GM18526 (cell line): ENCODE data around the gene GPRIN1.

ENCODE experiments used
- POLR2A ChIP-seq: IDR thresholded peaks from 3 replicates; pipeline ENCODE4 v1.6.1; 2011; ENCODE audit not compliant: insufficient read length; ENCODE audit errors: extremely low read depth

Gene GPRIN1

DNA sequence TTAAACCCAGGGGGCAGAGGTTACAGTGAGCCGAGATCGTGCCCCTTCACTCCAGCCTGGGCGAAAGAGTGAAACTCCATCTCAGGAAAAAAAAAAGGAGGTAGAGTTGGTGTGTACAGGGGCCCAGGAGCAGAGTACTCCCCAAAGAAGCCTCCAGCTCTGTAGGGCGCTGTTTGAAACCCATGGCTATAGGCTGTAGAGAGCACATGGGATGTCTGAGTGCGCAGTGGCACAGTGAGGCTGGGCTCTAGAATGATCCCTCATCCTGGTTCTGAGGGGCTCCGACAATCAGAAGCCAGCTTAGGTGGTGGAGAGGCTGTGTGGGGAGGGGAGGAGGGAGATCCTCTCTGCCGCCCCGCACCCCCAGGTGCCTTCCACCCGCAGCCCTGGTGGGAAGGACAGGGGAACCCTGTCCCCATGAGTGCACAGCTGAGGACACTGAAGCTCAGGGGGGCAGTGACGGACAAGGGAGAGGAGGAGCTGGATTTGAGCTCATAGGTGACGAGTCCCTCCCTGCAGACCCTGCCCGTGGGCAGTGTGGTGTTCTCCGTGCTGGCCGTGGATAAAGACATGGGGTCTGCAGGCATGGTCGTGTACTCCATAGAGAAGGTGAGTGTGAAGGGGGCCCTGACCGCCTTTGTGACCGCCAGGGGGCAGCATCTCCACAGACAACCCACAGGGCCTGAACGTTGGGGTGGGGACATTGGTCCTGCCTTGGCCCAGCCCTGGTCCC lies 36.2 kb downstream of the GPRIN1 start:
- TF ChIP-seq POLR2A = no peak

GRCh38 chr5:176570044-176570443 lies 39.9 kb downstream of the GPRIN1 start:
- no peak for TF ChIP-seq POLR2A

DNA sequence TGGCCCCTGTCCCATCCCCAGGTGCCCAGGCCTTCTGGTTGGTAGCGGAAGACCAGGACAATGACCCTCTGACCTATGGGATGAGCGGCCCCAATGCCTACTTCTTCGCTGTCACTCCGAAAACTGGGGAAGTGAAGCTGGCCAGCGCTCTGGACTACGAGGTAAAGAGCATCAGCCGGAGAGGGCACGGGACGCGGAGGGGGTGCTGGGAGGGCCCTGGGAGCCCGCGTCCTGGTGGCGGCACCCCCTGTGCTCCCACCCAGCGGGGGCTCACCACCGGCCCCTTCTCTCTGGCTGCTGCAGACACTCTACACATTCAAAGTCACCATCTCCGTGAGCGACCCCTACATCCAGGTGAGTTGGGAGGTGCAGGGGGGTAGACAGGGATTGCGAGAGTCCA lies 41.3 kb downstream of the GPRIN1 start:
- no peak for TF ChIP-seq POLR2A

- TF ChIP-seq POLR2A = no peak
Observed at GRCh38 chr5:176565760-176566288, 44.1 kb downstream of the GPRIN1 start.

GRCh38 chr5:176564002-176564401 lies 46.0 kb downstream of the GPRIN1 start:
- no peak for TF ChIP-seq POLR2A

DNA sequence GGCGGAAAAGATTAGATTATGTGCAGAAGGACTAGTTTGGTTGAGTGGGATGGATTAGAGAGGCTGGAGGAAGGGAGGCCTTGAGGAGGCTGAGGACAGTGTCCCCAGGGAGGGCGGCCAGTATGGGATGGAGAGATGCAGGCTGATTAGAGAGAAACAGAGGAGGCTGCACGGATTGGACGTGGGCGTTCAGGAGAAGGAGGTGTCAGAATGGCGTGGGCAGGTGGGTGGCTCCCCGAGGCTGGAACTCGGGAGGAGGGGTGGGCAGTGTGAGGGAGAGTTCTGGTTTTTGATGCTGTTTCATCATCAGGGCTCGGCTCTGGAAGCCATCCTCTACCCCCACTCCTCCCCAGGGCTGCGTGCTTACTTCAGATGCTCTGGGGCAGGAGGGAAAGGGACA lies 47.8 kb downstream of the GPRIN1 start:
- TF ChIP-seq POLR2A = no peak

DNA sequence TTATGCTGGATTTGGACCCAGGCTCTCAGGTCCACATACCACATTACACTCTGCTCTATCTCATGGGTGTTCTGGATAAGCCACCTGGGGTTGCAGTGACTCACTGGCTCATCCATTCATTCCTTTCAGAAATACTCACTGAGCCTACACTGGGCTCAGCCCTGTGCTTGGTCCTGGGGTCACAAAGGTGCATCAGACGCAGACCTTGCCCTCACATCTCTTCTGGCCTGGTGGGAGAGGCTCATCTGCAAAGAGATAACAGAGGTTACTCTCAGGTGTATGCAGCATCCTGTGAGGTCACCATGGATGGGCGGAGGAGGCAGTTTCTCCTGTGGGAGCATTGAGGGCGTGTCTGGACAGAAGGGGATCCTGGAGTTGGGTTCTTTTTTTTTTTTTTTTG lies 48.7 kb downstream of the GPRIN1 start:
- TF ChIP-seq POLR2A = no peak

- no peak for TF ChIP-seq POLR2A
Observed at GRCh38 chr5:176560364-176560763, 49.6 kb downstream of the GPRIN1 start.

GRCh38 chr5:176559683-176560082 lies 50.3 kb downstream of the GPRIN1 start:
- no peak for TF ChIP-seq POLR2A

GRCh38 chr5:176557846-176558245 lies 52.1 kb downstream of the GPRIN1 start:
- no peak for TF ChIP-seq POLR2A

GRCh38 chr5:176553260-176554085 lies 56.5 kb downstream of the GPRIN1 start:
- TF ChIP-seq POLR2A = no peak

DNA sequence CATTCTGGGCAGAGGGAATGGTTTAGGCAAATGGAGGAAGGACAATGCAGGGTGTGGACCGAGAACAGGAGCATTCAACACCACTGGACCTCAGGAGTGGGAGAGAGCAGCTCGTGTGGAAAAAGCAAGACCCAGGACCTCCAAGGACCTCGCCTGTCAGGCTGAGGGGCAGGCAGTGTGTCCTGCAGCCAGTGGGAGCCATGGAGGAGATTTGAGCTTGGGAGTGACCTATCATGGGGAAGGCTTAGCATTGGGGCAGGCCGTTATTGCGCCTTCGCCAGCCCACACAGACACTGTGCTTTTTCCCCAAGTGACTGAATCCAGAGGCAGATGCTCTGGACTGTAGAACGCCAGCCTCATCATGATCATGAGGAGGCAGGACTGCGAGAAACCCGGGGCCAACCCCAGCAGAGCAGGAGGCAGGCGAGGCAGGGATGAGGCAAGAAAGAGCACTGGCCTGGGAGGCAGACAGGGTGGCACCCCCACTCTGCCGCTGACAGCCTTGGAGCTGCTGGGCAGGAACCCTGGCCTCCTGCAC lies 57.6 kb downstream of the GPRIN1 start:
- TF ChIP-seq POLR2A = no peak

DNA sequence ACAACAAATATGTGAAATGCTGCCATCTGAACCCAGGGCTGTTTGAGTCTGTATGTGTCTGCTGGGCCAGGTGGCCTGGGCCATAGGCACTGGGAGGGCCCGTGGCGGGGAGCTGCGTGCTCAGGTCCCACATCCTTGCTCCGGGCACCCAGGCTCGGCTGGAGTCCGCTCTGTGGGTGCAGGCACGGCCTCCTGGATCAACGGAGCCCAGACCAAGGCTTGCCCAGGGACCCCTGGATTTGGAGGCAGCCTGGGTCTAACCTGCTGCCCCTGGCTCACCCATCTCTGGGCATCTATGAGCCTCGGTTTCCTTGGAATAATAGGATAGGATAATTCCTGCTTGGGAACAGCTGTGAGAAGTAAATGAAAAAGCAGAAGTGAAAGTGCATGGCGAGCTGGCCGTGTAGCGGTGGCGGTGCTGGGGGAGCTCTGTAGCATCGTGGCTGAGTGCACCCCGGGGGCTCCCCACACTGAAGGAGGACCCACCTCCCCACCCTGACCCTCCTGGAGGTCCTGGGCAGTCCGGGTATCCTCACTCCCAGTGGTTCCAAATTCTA lies 59.6 kb downstream of the GPRIN1 start:
- TF ChIP-seq POLR2A = no peak

DNA sequence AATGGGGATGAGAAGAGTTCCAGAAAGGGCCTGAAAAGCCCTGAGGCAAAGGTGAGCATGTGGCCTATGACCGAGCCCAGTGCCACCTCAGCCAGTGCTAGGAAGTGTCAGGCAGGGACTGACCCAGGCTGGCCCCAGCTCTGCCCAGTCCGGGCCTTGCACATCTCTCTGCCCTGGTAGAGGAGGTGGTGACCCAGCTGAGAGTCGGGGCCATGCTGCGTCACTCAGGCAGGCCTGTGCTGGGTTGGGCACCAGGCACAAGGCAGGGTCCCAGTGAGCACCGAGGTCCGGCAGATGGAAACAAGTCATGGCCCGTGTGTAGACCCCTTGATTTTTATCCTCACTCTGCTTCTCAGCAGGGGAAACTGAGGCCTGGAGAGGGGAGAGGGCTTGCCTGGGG lies 60.1 kb downstream of the GPRIN1 start:
- TF ChIP-seq POLR2A = no peak

- no peak for TF ChIP-seq POLR2A
Observed at GRCh38 chr5:176548967-176549444, 61.0 kb downstream of the GPRIN1 start, which contains the start of gene CDHR2. TSS of gene CDHR2 (plus strand) at chr5:176549342. CDS start at chr5:176565353, 16,011 bp downstream.
